Kidney (tissue), 14 donors: ENCODE results near the gene RUFY1. TPM values are rescaled to one million over a fixed set of nuclear protein-coding genes. Genes with fewer than 3 reads are reported as not detected.
"Not testable (repeated sequence)": the region's sequence is repeated elsewhere in the genome, so short reads cannot be mapped to it uniquely, and the experiment has no call there.

Source experiments
- DNase-seq, 5 donors: peaks; one replicate each; pipeline ENCODE4 v3.0.0-alpha.2; 2013 to 2020
- FAIRE-seq: peaks from 2 replicates; lab custom pipeline; 2012; peaks lifted over from hg19 to GRCh38; lab: Jason Lieb, UNC
- H3K27ac ChIP-seq, 2 donors: one replicate each; pipeline ENCODE4 v1.7.0; 2013; ENCODE audit warnings: low read depth in 2 of 2, low read length in 2 of 2, inconsistent platforms in 1 of 2
- H3K27me3 ChIP-seq: one replicate; pipeline ENCODE4 v1.7.1; 2013; ENCODE audit warnings: low read length, inconsistent platforms; ENCODE audit not compliant: control insufficient read depth, insufficient read depth
- H3K36me3 ChIP-seq, 3 donors: one replicate each; pipeline versions ENCODE4 v1.7.0 to v1.7.1; 2013; ENCODE audit warnings: low read length in 3 of 3, control low read depth in 1 of 3, inconsistent platforms in 1 of 3; ENCODE audit not compliant: insufficient read depth in 3 of 3, control insufficient read depth in 2 of 3
- H3K4me1 ChIP-seq, 3 donors: one replicate each; pipeline versions ENCODE4 v1.7.0 to v1.7.1; 2013; ENCODE audit warnings: low read length in 3 of 3, inconsistent platforms in 1 of 3, low read depth in 1 of 3; ENCODE audit not compliant: control insufficient read depth in 2 of 3, insufficient read depth in 2 of 3
- H3K4me3 ChIP-seq, 3 donors: one replicate each; pipeline versions ENCODE4 v1.7.0 to v1.8.1; 2013; ENCODE audit warnings: low read length in 3 of 3, control low read depth in 1 of 3, inconsistent platforms in 1 of 3
- H3K9ac ChIP-seq, 3 donors: one replicate each; pipeline versions ENCODE4 v1.7.0 to v1.7.1; 2013; ENCODE audit warnings: low read length in 3 of 3, control low read depth in 1 of 3, inconsistent platforms in 1 of 3
- H3K9me3 ChIP-seq, 3 donors: one replicate each; pipeline versions ENCODE4 v1.7.0 to v1.7.1; 2013; ENCODE audit warnings: low read length in 3 of 3, control low read depth in 1 of 3, inconsistent platforms in 1 of 3; ENCODE audit not compliant: control insufficient read depth in 2 of 3, insufficient read depth in 1 of 3
- CTCF ChIP-seq: IDR thresholded peaks from 3 replicates; pipeline ENCODE4 v1.5.1; 2012; ENCODE audit warnings: mild to moderate bottlenecking, moderate library complexity, borderline replicate concordance; ENCODE audit not compliant: insufficient read depth; ENCODE audit errors: extremely low read depth
- intact Hi-C: fragments of 100-400 bp; cut with DNase I; formaldehyde crosslinking; loops from one replicate; pipeline ENCODE4 v1.11.1; 2022
- polyA plus RNA-seq: library from polyadenylated mRNA; stranded (reverse); fragments of 350-450 nt; fragmentation: Illumina TruSeq; extraction: RNeasy Lipid Tissue Mini Kit (QIAGEN cat#74804); gene quantifications from one replicate; pipeline ENCODE4 v1.2.3, GENCODE V29; 2014; ENCODE audit warnings: low read depth, low replicate concordance; ENCODE audit not compliant: insufficient read depth
- total RNA-seq: library from RNA; stranded (reverse); fragmentation: NEBNext Ultra II Directional; extraction: Animal tissue kit (Norgen Biotek cat#: 25700); gene quantifications from one replicate; pipeline ENCODE4 v1.2.1, GENCODE V29; 2021
- donor health status: control.
- donor health status: control.
- donor health status: control.
- donor health status: control.
- donor health status: control.
- donor health status: DM: yes; HTN: yes; CAD: no.
- donor health status: Normal renal cell carcinoma (clear cell type).

RUFY1 gene
- total and polyA plus RNA-seq, 2 donors from 2014 or later, result 48.5 to 56.3 TPM

GRCh38 chr5:179553006-179553405 is 2.7 kb downstream of the RUFY1 start:
- no peak overlapping the region for H3K27ac ChIP-seq
- no peak overlapping the region for H3K9ac ChIP-seq
- intact Hi-C loops, result no loop called here
- H3K4me1 ChIP-seq, result peaks cover 0 to 10% (median 3%) of the 10 kb centered on the region in 3 donors
- no peaks in the 10 kb centered on the region for H3K36me3 ChIP-seq
- TF ChIP-seq CTCF, result no peak
- no peak for FAIRE-seq
- H3K9me3 ChIP-seq, result no peaks in the 10 kb centered on the region
- H3K4me3 ChIP-seq, result no peak overlapping the region
- H3K27me3 ChIP-seq, result no peaks in the 10 kb centered on the region
- peak in 1 of 5 donors; percentile 4 for DNase-seq

GRCh38 chr5:179553875-179554274 is 3.5 kb downstream of the RUFY1 start:
- Histone ChIP-seq H3K36me3 (no peaks in the 10 kb centered on the region), H3K9me3 (no peaks in the 10 kb centered on the region), H3K9ac (no peak overlapping the region), H3K27ac (no peak overlapping the region), H3K4me3 (no peak overlapping the region), H3K4me1 (peaks cover 0 to 10% (median 3%) of the 10 kb centered on the region in 3 donors), H3K27me3 (no peaks in the 10 kb centered on the region)
- FAIRE-seq, result no peak
- intact Hi-C loops, result no loop called here
- no peak for DNase-seq
- no peak for TF ChIP-seq CTCF

GRCh38 chr5:179554981-179555380 is 4.6 kb downstream of the RUFY1 start:
- no peak overlapping the region for H3K4me3 ChIP-seq
- intact Hi-C loops, result no loop called here
- no peaks in the 10 kb centered on the region for H3K27me3 ChIP-seq
- no peak overlapping the region for H3K9ac ChIP-seq
- H3K36me3 ChIP-seq, result no peaks in the 10 kb centered on the region
- FAIRE-seq, result no peak
- no peak overlapping the region for H3K27ac ChIP-seq
- TF ChIP-seq CTCF, result no peak
- no peak for DNase-seq
- H3K9me3 ChIP-seq, result no peaks in the 10 kb centered on the region
- peaks cover 0 to 13% (median 3%) of the 10 kb centered on the region in 3 donors for H3K4me1 ChIP-seq

- H3K9ac ChIP-seq, result peak overlapping the region in 1 of 3 donors; percentile 91
- H3K27ac ChIP-seq, DNase-seq, FAIRE-seq, H3K27me3 ChIP-seq, intact Hi-C loops, H3K4me1 ChIP-seq, H3K9me3 ChIP-seq: not testable (repeated sequence)
- peak overlapping the region in 1 of 3 donors; percentile 95 for H3K4me3 ChIP-seq
- H3K36me3 ChIP-seq, result peaks cover 2 to 10% (median 9%) of the 10 kb centered on the region in 3 donors
Observed at GRCh38 chr5:179558261-179558799, 8.0 kb downstream of the RUFY1 start.
